GM19238 (cell line): Measurements from ENCODE around the gene TUBAL3.
"Not testable (repeated sequence)": the region's sequence is repeated elsewhere in the genome, so short reads cannot be mapped to it uniquely, and the experiment has no call there.

Experiments used
- DNase-seq: peaks from one replicate; pipeline ENCODE4 v3.0.0; 2011; ENCODE audit warnings: low spot score; ENCODE audit not compliant: insufficient read length

TUBAL3 gene

GRCh38 chr10:5424751-5425150, 20.1 kb upstream of the TUBAL3 start:
- DNase-seq = no peak

DNA sequence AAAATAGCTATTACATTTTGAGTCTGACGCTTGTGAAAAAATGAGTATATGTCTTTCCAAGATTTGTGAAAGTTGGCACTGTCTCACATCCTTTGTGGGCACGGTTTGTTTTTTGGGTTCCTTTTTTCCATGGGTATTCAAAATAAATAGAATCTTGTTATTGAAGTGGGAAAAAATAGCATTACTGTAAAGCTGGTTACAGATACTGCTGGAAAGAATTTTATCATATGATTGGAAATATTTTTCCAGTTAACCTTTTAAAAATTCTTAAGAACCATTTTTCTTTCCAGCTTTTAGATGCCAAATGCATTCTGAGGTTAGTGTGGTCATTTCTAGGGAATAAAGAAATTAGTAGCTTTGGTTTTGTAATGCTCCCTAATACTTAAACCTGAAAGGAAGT, 19.1 kb upstream of the TUBAL3 start:
- DNase-seq = no peak

DNA sequence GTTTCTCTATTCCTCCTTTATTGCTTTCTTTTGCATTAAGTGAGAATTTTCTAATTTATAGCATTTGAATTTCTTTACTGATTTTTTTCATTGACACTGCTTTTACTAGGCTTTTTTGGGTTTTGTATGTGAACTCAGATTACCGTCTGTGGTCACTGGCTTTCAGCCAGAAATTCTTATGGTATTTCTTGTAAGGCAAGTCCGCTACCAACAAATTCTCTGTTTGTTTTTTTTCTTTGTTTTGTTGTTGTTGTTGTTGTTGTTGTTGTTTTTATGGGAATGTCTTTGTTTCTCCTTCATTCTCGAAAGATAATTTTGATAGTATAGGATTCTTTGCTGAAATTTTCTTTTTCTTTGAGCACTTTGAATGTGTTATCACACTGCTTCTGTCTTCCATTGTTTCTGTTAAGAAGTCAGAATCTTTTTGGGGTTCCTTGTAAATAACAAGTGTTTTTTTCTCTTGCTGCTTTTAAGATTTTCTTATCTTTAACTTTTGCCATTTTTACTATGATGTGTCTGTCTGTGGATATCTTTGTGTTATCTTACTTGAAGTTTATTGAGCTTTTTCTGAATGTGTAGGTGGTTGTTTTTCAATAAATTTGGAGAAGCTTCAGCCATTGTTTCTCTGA, 15.0 kb upstream of the TUBAL3 start:
- no peak for DNase-seq

DNA sequence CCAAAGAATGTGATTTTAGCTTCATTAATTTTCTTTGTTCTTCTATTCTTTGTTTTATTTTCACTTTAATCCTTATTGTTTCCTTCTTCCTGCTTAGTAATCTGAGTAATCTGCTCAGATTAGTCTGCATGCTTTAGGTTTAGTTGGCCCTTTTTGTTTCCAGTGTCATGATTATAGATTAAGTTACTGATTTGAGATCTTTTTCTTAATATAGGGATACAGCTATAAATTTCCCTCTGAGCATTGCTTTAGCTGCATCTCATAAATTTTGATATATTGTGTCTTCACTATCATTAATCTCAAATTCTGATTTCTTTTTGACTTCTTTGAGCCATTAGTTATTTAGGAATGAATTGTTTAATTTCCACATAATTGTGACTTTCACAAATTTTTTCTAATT, 14.0 kb upstream of the TUBAL3 start:
- DNase-seq = no peak

DNA sequence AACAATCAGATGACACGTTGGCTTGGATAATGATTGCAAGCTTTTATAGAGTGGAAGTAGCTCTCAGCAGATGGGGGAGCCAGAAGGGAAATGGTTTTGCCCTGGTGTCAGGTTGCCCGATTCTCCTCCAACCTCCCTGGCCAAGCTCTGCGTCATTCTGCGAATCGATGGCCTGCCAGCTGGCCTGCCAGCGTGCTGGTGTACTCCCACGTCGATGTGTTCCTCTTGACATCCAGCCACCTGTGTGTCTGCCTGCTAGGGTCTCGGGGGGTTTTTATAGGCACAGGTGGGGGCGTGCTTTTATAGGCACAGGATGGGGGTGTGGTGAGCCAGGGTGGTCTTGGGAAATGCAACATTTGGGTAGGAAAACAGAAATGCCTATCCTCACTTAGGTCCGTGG, 12.4 kb upstream of the TUBAL3 start:
- DNase-seq = no peak

DNA sequence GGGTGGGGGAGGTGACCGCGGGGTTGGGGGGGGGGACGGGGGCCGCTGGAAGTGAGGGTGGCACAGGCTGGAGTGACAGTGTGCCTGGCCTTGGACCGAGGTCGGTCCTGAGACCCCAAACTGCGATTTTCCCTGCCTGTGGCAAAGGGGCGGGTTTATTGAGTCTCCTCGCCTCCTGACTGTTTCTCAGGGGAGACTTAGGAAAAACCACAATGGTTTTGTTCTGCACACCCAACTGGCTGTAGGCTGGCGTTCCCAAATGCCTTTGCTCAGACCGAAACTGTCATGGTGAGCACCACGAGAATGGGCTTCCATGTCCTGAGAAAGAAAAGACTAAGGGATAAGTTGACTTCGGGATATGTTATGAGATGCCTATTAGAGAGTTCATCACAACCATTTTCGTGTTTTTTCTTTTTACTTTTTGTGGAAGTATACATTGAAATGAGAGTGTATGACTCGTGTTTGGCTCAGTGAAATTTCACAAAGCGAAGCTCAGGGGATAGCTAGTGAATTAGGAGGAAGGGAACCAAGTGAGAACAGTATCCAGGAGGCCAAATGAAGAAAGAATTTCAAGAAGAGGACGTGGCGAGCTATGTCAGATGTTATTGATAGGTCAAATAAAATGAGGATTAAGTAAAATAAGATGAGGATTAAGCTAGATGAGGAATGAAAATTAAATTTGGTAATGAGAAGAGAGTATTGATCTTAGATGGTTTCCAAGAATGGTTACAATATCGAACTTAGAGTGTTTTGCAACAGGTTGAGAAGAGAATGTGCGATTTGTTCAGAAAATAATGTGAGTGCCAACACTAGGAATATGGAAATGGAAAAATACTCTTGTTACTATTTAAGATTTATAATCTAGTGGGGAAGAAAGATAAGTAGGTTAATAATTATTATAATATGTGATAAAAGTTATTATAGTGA, 8.6 kb upstream of the TUBAL3 start:
- DNase-seq = no peak

DNA sequence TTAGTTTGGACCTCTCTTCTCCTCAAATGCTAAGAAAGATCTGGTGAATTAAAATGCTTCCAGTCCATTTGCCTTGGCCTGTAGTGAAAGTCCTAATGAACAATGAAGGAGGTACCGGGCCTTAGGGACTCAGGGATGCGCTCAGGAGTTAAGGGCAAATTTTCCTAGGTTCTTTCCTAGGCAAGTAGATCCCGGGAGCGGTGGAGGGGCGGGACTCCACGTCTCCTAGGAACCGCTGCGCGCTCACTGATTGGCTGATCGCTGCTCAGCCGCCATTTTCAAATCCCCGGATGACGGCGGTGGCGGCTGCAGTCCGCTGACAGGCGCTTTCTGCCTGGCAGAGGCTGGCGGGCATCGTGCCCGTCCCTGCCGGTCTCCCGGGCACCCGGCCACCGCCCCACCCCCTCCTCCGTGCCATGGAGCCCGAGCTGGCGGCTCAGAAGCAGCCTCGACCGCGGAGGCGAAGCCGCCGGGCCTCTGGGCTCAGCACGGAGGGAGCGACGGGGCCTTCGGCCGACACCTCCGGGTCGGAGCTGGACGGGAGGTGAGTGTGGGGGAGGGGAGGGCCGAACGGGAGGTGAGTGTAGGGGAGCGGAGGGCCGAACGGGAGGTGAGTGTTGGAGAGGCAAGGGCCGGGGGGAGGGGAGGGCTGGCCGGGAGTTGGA, 7.8 kb upstream of the TUBAL3 start, which contains the start of gene NET1:
TSS of gene NET1 (plus strand) at position 281 of the 665 bp plus-strand sequence. CDS start at position 417, 136 bp downstream.
- peak; percentile 81 for DNase-seq

- DNase-seq = no peak
Measured at GRCh38 chr10:5411941-5412276, 7.3 kb upstream of the TUBAL3 start.

GRCh38 chr10:5410787-5411186, 6.2 kb upstream of the TUBAL3 start:
- DNase-seq = not testable (repeated sequence)

DNA sequence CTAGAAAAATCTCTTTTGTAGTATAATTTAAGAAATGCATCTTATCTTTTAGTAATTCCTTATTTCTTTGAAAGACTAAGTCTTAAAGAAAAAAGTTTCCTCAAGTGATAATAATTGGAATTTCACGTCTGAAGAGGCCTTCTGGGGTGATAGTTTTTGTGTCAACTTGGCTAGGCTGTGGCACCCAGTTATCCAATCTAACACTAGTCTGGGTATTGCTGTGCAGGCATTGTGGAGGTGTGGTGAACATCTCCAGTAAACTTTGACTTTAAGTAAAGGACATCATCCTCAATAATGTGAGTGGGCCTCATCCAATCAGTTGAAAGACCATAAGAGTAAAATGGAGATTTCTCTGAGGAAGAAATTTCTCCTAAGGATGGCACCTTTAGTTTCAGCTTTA, 2.3 kb upstream of the TUBAL3 start:
- DNase-seq = no peak

- DNase-seq = no peak
Measured at GRCh38 chr10:5402798-5403197, 1.8 kb downstream of the TUBAL3 start.

DNA sequence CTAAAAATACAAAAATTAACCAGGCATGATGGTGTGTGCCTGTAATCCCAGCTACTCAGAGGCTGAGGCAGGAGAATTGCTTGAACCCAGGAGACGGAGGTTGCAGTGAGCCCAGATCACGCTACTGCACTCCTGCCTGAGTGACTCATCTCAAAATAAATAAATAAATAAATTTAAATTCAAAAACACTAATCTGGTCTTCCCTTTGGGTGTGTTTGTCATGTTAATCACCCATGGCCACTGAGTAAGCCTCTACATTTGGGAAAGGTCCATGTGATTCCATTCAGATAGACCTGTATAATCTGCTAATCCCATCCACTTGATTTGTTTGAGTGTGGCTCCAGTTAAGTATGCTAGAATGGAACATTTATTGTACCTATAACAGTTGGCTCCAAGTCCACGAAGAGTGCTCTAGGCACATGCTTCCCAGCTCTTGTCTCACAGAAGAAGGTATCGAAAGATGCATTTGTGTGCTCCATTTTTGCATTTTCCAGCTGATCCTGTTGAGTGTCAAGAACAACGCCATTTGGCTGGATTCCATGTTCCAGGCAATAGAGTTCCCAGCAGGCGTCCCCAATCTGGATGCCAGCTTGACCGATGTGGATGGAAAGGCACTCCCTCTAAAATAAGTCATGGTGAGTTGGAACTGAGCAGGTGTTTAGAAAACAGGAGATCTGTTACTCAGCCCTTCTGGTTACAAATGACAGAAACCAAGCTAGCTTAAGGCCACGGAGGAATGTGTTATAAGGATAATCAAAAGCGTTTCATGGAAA, 4.0 kb downstream of the TUBAL3 start:
- DNase-seq = no peak

DNA sequence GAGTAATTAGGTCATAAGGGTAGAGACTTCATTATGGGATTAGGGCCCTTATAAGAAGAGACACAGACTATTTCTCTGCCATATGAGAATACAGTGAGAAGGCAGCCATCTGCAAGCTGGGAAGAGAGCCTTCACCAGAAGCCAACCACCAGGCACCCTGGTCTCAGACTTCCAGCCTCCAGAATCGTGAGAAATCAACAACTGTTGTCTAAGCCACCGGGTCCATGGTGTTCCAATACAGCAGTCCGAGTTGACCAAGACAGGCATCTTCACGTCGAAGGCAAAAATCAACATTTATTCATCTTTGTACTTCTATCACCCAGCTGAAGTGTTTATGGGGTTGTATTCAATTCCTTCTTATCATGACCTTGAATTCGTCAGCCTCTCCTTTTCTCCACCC, 5.3 kb downstream of the TUBAL3 start:
- no peak for DNase-seq

DNA sequence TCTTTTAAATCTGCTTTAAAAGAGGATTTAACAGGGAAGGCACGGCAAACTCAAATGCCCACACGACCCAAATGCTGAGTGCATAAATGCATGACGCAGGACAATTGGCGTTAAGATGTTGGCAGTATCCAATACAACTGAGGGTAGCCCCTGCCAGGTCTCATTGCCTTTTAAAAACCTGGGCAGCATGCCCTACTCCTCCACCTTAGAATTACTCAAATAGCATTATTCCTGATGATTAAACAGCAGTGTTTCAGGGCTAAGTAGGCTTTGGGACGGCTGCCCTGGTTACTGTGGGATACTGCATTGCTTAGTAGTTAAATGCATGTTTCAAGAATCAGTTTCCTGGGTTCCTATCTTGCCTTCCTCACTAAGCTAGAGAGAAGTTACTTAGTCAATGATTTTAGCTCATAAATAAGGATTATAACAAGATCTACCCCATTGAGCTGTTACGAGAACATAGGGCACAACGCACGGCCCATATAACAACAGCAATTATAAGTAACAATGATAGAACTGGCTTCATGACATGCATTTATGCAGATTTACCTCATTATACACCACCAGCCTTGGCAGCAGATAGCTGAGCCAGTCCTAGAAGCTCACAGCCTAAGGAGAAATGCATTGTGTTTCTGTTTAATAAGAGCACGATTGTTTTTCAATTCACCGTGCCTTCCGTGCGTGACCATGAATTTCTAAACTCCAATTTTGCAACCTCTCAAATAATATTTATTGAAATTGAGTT, 7.9 kb downstream of the TUBAL3 start:
- DNase-seq = no peak

GRCh38 chr10:5395168-5395567, 9.5 kb downstream of the TUBAL3 start:
- no peak for DNase-seq

DNA sequence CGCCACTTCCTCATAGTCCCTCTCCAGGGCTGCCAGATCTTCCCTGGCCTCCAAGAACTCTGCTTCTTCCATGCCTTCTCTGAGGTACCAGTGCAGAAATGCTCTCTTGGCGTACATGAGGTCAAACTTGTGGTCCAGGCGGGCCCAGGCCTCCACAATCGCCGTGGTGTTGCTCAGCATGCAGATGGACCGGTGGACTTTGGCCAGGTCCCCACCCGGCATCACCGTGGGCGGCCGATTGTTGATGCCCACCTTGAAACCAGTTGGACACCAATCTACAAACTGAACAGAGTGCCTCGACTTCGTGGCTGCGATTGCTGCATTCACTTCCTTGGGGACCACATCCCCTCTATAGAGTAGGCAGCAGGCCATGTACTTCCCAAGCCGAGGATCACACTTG, 11.1 kb downstream of the TUBAL3 start:
- no peak for DNase-seq

DNA sequence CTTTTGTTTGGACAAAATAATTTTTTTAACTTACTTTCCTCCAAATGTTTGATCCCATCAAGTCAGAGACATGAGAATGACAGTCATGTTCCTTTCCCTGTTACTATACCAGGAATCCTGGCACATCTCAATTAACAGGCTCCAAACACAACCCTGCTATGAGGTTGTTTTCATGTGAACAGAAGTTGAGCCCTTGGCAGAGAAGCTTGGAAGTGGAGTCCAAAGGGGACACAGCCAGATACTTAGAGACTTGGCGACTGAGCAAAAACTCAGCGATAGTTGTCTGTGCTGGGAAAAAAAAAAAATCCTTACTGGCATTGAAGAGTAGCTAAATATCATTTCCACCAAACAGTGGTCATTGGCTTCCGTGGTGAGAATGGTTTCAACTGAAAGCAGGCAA, 12.8 kb downstream of the TUBAL3 start:
- no peak for DNase-seq

- DNase-seq = no peak
Measured at GRCh38 chr10:5390607-5391205, 13.9 kb downstream of the TUBAL3 start.

GRCh38 chr10:5387169-5387568, 17.5 kb downstream of the TUBAL3 start:
- DNase-seq = no peak

DNA sequence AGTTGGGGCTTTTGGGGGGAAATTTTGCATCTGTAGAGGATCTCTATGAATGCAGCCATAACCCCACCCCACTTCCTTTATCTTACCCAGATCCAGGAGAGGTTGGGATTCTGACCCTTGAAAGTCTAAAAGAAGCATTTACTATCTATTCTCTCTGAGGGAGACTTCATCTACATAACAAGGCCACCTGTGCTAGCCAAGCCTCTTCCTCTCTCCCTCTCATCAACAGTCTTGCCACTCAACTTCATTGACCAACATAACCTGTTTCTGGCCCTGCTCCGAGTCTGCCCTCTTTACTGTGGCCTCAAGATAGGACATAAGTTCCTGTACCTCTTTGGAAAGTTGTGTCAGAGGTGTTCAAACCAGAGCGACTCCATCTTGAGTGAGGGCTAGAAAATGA, 19.4 kb downstream of the TUBAL3 start:
- DNase-seq = no peak
